Measurements from ENCODE around the gene CLCC1.
"Not testable (repeated sequence)": the region's sequence is repeated elsewhere in the genome, so short reads cannot be mapped to it uniquely, and the experiment has no call there.

CLCC1 gene

GRCh38 chr1:108963052-108963686 is at the start of gene CLCC1:
Gene CLCC1, minus strand, starts transcription at chr1:108963484. Its CDS starts 13,047 bp downstream, at chr1:108950437.
- peak; percentile 90 for DNase-seq (ENCODE audit: low spot score)

GRCh38 chr1:109011335-109011734 is 48.1 kb upstream of the CLCC1 start:
- DNase-seq (ENCODE audit: low spot score), result peak; percentile 35

DNA sequence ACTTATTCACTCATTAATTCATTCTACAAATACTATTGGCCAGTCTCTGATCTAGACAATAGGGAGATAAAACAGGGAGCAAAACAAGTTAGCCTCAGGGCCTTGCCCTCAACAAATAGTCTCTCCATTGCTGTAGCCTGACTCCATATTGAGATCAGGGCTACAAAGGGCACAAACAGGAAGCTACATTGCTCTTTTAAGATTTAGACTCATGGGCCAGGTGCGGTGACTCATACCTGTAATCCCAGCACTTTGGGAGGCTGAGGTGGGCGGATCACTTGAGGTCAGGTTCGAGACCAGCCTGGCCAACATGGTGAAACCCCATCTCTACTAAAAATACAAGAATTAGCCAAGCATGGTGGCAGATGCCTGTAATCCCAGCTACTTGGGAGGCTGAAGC is 33.3 kb upstream of the CLCC1 start:
- not testable (repeated sequence) for DNase-seq (ENCODE audit: low spot score)

GRCh38 chr1:108983114-108983513 is 19.8 kb upstream of the CLCC1 start:
- no peak for DNase-seq (ENCODE audit: low spot score)

DNA sequence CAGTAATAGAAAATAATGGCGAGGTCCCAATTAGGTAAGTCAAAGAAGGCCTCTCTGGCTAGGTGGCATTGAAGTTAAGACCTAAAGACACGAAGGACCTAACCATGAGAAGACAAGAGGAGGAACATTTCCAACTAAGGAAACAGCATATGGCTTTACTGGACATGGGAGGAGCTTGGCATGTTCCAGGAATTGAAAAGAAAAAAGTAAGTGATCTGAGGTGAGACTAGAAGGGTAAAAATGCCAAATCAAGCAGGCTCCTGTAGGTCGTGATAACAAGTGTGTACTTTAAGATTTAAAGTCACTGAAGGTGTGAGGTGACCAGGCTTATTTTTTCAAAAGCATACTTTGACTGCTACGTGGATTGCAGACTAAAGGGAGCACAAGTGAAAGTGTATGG is 13.4 kb upstream of the CLCC1 start:
- DNase-seq (ENCODE audit: low spot score), result no peak

- peak; percentile 51 for DNase-seq (ENCODE audit: low spot score)
These were observed 9.7 kb upstream of the CLCC1 start for GRCh38 chr1:108972951-108973350.

DNA sequence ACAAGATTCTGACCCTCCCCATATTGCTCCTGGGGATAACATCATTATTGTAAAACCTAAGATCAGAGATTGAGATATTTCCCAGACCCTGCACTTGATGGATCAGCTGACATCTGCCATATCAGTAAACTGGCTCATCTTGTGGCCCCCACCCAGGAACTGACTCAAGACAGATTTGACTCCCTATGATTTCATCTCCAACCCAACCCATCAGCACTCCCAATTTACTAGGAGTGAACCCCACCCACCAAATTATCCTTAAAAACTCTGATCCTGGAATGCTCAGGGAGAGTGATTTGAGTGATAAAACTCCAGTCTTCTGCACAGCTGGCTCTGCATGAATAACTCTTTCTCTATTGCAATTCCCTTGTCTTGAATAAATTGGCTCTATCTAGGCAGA is 6.1 kb upstream of the CLCC1 start:
- no peak for DNase-seq (ENCODE audit: low spot score)

GRCh38 chr1:108962681-108963051 is 618 bp downstream of the CLCC1 start:
- no peak for DNase-seq (ENCODE audit: low spot score)

DNA sequence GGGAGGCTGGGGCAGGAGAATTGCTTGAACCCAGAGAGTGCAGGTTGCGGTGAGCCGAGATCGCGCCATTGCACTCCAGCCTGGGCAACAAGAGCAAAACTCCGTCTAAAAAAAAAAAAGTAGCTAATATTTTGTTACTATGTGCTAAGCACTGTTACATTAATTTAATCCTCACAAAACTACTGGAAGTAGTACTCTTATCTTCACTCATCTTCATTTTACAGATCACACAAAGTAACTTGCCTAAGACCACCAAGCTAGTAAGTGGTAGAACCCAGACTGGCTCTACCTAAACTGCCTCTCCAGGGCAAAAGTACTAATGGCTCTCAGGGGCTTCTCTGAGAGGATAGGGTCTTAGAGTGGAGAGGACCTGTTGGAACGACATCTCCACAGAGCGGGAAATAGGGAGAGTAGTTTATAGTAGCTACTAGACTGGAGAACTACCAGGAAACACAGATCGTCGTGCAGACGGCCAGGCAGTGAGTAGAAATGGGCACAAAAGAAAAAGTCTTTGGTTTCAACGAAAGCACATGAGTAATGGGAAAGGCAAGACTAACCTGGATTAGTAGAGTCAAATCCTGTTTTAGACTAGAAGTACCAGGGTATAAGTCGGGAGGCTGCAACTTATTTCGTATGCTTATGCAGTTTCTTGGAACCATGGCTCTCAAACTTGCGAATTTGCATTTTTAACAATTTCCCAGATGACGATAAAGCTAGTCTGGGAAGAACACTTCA is 1.4 kb downstream of the CLCC1 start:
- DNase-seq (ENCODE audit: low spot score), result no peak

- no peak for DNase-seq (ENCODE audit: low spot score)
These were observed 2.1 kb downstream of the CLCC1 start for GRCh38 chr1:108961198-108961597.

GRCh38 chr1:108960719-108961118 is 2.6 kb downstream of the CLCC1 start:
- DNase-seq (ENCODE audit: low spot score), result no peak

DNA sequence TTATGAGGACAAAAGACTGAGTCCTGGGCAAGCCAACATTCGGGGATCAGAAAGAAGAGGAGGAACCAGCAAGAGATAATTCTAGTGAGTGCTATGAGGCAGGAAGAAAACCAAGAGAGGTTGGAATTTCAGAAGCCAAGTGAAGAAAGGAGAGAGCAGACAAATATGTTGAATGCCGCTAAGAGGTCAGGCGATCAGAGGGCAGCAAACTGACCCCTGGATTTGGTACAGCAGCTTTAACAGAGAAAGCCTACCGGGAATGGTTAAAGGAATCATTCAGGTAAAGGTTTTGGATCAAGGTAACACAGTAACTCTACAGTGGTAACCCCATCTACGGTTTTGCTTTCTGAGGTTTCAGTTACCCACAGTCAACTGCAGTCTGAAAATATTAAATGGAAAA is 5.4 kb downstream of the CLCC1 start:
- no peak for DNase-seq (ENCODE audit: low spot score)

GRCh38 chr1:108955881-108956280 is 7.4 kb downstream of the CLCC1 start:
- DNase-seq (ENCODE audit: low spot score), result no peak

DNA sequence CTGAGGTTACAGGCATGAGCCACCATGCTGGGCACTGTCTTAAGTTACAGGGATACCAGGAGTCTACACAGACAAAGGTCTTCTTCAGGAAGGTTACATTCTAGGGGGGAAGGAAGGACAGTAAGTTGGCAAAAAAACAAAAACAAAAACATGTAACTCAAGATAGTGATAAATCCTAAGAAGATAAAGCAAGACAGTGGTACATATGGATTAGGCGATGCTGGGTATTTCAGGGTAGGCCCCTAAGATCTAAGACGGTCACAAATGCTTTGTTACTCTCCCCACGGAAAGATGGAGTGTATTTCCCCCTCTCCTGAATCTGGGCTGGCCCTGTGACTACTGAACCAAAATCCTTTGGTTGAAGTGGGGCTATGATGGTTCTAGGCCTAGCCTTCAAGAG is 8.2 kb downstream of the CLCC1 start:
- DNase-seq (ENCODE audit: low spot score), result no peak

GRCh38 chr1:108953452-108953851 is 9.8 kb downstream of the CLCC1 start:
- DNase-seq (ENCODE audit: low spot score), result no peak

GRCh38 chr1:108951242-108951641 is 12.0 kb downstream of the CLCC1 start:
- no peak for DNase-seq (ENCODE audit: low spot score)

DNA sequence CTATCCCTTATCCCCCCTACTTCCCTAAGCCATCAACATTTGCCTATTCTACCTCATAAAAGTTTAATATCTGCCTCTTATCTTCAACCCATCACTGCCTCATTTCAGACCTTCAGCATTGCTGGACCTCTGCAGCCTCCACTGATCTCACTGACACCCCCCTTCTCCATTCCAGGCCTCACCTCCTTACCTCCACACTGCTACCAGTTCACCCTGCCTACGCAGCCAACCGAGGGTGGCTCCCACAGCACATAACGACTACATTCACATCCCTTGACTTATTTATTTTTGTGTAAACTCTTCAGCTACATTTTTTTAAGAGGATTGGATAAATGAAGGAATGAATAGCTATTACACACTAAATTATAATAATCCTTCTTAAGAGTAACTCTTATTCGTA is 14.2 kb downstream of the CLCC1 start:
- DNase-seq (ENCODE audit: low spot score), result no peak

GRCh38 chr1:108947871-108948525 is 15.3 kb downstream of the CLCC1 start:
- peak; percentile 33 for DNase-seq (ENCODE audit: low spot score)

GRCh38 chr1:108936170-108936569 is 27.1 kb downstream of the CLCC1 start:
- DNase-seq (ENCODE audit: low spot score), result no peak

- no peak for DNase-seq (ENCODE audit: low spot score)
These were observed 29.3 kb downstream of the CLCC1 start for GRCh38 chr1:108933944-108934343.

GRCh38 chr1:108927565-108927964 is 35.7 kb downstream of the CLCC1 start:
- DNase-seq (ENCODE audit: low spot score), result not testable (repeated sequence)

GRCh38 chr1:108925920-108926319 is 37.4 kb downstream of the CLCC1 start:
- no peak for DNase-seq (ENCODE audit: low spot score)

DNA sequence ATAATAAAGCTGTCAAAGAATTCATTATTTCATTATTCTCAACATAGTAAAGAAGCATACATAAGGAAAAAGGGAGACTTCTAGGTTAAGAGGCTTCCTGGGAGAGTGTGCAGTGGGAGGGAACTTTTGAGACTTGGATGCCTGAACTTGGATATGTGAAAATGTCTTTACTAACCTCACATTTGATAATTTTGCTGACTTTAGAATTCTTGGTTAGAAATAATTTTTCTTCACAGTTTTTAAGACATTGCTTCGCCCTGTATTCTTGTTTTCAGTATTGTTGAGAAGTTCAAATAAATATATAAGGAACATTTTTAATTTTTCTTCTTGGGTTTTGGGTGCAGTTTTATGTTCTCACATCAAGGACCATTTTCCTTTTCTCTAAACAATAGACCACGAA is 46.5 kb downstream of the CLCC1 start:
- DNase-seq (ENCODE audit: low spot score), result no peak
